ENCODE measurements around the gene ZMIZ1.

ZMIZ1 gene

DNA sequence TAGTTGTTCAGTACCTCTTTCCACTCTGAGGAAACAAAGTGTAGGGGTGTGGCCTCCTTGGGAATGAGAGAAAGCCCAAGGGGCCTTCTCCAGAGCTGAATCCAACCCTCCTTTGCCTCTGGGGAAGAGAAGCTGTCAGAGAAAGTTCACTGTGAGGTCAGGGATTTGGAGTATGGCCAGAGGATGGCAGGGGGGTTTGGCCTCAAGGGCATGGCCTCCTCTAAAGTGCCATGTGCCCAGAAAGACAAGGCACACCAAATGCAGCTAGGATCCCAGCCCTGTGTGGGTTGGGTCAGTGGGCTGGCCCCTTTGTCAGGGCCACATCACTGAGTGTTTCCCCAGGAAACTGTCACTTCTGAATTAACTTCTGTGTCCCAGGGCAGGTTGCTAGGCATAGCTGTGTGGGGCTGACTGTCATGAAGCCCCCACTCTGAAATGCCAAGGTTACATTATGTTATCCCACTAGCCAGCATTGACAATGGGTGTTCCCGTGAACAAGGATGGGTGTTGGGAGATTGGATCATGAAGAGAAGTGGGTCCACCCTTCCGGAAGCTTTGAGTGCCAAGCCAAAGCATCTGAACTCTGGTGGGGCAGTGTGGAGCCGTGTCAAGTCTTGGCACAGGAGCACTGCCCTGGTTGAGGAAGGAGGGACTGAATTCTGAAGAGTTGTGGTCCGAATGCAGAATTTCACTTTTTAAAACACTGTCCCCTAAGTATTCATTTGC, 123.3 kb downstream of the ZMIZ1 start:
- no peak for DNase-seq

DNA sequence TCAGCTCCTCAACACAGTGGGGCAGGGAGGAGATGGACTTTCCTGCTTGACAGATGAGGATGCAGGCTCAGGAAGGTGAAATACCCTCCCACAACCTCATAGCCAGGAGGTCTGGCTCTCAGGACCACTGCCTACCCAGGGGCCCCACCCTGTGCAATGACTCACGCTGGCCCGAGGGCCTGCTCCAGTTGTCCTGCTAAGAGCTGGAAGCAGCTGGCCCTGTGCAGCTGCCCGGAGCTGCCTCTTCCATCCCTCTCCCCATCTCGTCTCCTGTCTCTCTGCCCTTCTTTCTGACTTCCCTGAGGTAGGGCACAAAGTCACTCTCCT, 123.9 kb downstream of the ZMIZ1 start:
- no peak for DNase-seq

GRCh38 chr10:79193694-79194382, 125.1 kb downstream of the ZMIZ1 start:
- DNase-seq = no peak

GRCh38 chr10:79195091-79195923, 126.5 kb downstream of the ZMIZ1 start:
- peak; percentile 73 for DNase-seq

DNA sequence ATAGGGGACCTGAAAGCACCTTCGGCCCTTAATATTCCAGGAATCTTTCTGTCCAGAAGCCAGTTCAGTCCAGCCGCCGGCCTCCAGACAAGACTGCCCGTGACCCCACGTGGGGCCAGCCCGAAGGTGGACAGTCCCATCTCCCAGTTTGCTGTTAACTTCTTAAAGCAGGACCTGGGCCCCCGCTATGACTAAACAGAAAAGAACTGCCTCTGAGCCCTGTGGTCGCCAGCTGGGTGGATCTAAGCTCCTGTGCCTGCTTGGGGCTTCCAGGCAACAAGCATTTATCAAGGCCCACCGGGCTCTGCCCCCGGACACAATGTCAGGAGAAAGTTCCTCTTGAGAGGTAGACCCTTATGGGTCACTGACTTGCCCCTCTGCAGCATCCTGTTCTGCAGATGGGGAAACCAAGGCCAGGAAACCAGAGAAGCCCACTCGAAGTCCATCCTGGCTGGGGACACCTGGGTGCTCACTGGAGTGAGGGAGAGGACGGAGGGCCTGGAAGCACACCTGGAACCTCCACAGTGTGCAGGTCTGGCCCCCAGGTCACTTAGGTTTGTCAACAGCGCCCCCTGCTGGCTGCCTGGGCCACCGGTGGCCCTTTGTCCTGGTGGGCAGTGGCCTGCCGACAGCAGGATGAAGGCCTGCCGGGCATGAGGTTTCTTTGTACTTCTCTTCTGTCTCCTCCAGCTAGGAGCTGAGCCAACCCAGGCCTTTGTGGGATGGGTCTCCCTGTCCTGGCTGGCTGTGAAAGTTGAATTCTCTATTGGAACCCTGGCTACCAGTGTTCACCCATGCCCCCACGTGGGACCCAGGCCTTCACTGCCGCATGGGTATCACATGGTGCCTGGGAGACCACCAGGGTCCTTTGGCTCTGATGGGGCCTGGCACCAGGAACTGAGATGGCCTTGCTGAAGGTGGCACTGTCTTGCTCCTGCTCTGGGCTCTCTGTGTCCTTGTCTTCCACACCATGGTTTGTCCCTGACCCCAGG, 128.0 kb downstream of the ZMIZ1 start:
- peak; percentile 56 for DNase-seq

- no peak for DNase-seq
Measured at GRCh38 chr10:79197558-79197957, 128.8 kb downstream of the ZMIZ1 start.

- no peak for DNase-seq
Measured at GRCh38 chr10:79200346-79200745, 131.6 kb downstream of the ZMIZ1 start.

DNA sequence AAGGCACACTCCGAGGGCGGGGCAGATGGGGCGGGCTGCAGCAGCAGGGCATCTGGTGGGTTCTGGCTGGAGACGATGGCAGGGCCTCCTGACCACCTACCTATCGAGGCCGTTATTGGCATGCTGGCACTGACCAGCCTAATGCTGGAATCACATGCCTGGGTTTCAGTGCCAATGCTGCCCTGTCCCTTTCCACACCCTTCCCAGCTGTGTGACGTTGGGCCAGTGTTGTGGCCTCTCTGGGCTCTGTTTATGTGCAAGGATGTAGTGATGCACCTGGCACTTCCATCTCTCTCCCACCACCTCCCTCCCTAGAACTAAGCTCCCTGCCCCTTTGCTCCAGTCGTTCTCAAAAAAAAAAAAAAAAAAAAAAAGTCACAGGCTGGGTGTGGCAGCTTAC, 132.9 kb downstream of the ZMIZ1 start:
- DNase-seq = no peak

DNA sequence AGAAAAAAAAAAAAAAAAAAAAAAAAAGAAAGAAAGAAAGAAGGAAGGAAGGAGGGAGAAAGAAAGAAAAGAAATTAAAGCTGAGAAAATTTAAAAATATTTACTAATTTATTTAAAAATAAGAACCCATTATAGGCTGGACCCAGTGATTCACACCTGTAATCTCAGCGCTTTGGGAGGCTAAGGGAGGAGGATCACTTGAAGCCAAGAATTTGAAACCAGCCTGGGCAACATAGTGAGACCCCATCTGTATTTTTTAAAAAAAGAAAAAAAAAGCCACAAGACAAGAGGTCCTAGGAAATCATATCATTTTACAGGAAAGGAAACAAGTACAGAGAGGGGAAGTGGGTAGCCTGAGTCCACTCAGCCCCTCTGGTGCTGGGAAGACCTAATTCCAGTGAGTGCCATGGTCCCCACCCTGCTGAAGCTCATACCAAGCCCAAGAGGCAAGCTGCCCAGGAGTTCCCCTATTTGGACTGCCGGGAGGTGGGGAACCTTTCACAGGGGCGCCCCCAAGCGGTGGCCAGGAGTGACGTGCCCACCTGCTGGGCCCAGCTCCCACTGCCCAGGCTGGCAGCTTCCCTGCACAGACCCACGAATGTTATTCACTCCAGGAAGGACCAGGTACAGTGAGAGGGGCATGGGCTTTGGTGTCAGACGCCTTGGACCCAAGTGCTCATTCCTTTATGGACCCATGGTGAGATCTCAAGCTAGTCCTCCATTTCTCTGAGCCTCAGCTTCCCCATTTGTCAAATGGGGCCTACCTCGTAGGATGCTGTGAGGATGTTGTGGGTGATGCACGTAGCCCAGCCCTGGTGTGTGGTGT, 133.6 kb downstream of the ZMIZ1 start:
- DNase-seq = peak; percentile 34

- DNase-seq = no peak
Measured at GRCh38 chr10:79203014-79203644, 134.4 kb downstream of the ZMIZ1 start.

DNA sequence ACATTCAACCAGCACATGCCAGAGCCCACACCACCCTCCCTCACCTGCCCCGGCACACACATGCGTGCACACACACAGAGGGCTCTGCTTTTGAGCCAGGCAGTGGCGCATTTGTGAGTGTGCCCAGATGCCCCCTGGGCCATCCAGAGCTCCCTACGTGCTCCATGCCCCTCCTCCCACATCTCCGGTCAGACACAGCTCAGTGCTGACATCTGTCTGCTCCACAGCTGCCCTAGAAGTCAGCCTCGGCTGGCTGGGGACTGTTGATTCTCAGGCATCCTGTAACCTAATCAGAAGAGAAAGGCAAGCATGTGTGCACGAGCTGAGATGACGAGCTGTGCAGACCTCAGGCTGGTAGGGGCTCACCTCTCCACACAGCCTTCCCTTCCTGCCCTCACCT, 135.1 kb downstream of the ZMIZ1 start:
- DNase-seq = no peak

DNA sequence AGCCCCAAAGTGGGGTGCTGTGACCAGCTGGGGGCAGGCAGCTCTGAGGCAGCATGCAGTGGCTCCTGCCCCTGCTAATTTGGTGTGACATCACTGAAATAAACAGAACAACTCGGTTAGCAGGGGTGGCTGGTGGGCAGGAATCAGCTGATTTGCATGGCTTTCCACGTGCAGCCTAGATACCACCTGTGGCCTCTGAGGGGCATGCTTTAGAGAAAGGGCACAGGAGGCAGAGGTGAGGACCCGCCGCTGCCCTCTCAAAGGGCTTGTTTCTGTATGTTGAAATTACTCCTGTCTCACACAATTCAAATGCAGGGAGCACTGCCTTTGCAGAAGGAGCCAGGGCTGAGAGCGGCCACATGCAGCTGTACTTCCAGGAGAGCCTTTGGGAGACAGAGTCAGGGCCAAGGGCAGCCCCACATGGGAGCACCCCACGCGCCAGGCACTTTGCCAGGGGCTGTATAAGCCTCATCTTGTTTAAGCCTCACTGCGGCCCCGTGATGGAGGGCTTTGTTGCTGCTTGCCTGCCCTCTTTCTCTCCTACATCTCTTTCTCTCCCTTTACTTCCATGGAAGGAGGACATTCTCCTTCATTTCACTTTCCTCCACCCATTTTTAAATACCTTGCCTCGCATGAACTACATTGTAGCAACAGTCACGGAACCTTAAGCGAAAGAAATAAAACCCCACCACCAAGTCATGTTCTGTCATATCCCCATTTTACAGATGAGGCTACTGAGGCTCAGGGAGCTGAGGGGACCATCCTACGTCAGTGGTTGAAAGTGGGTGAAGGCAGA, 137.7 kb downstream of the ZMIZ1 start:
- DNase-seq = no peak

GRCh38 chr10:79207096-79207357, 138.3 kb downstream of the ZMIZ1 start:
- DNase-seq = no peak

DNA sequence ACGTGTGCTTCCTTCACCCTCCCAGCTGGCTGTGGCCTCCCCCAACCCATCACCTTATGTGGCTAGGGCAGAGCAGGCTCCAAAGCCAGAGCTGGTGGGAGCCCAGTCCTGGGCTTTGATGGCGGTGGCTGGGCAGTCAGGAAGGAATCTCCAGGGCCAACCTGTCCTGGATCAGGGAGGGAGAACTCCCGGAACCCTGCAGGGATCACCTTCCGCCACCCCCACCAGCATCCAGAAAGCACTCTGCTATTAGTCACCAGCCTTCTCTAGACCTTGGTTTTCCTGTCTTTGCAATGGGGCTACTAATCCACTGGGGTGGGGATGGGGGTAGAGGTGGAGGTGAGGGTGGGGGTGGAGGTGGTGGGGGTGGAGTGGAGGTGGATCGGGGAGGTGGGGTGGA, 139.0 kb downstream of the ZMIZ1 start:
- DNase-seq = no peak

GRCh38 chr10:79208251-79208983, 139.7 kb downstream of the ZMIZ1 start:
- no peak for DNase-seq

DNA sequence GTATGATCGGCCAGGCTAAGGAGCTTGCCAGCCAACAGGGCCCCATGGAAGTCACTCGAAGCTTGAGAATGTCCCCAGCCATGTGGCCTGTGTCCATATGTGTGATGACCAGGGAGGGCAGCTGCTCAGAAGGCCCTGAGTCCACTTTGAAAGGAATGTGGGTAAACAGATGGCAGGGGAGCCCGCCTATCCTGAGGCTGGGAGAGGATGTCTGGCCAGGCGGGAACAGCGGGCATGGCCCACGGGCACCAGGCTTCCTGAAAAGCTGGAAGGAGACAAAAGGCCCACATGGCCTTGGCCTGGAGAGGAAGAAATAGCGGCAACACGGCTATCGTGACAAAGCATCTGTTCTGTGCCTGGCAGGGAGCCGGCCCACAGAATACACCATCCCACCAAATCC, 140.6 kb downstream of the ZMIZ1 start:
- DNase-seq = no peak

- no peak for DNase-seq
Measured at GRCh38 chr10:79209831-79210230, 141.1 kb downstream of the ZMIZ1 start.

DNA sequence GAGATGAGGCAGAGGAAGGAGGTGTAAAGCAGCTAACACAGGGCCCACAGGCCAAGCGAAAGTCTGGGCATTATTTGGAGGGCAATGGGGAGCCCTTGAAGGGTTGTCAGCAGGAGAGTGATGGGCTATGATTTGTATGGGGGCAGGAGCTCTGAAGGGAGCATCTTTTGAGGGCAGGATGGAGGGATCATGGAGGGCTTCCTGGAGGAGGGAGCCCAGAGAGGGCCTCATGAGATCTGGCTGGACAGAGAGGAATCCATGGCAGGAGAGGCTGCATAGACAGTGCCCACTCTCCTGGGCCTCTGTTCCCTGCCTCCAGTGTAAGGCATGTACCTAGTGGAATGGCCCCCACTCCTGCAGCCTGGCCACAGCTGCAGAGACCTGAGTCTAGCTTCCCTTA, 141.9 kb downstream of the ZMIZ1 start:
- DNase-seq = no peak

DNA sequence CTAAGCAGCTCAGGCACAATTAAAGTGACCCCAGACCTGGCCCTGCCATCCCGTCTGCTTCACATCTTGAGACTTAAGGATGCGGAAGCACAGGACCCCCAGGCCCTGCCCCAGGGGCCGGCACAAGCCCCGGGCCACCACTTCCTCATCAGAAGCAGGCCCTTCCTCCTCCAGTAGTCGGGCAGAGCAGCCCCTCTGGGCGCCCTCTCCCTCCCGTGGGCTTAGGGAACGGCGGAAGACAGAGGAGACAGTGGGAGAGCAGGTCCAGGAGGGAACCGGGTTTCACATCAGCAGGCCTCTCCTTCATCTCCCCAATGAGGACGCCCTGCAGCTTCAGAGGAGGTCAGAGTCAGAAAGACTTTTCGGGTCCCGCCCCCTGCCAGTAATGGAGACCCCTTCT, 142.8 kb downstream of the ZMIZ1 start:
- no peak for DNase-seq

DNA sequence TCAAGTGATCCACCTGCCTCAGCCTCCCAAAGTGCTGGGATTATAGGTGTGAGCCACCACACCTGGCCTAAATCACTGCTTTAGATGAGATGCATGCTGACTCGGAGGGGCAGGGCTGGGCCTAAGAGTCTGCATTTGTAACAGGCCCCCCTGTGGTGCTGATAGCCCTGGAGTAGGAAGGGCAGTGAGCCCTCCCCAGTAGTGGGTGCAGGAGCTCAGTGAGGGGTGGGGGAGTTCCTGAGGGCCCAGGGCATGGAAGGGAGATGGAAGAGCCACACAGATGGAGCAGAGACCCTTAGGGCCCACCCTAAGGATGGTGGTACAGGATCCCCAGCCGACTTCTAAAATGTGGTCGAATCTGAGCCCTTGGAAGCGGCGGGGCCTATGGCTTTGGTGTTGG, 146.8 kb downstream of the ZMIZ1 start:
- DNase-seq = no peak
